Measurements from ENCODE around the gene ZGPAT. TPM values are rescaled to one million over a fixed set of nuclear protein-coding genes. Genes with fewer than 3 reads are reported as not detected.

The ZGPAT gene
- total and polyA plus RNA-seq, 2 donors (not counting 3 experiments of a cell fraction or from before 2014, with no cell fraction given) = 23.1 to 29.3 TPM

- Histone ChIP-seq H4K20me1 (replicated peaks; ENCODE audit: control insufficient read depth, extremely low read depth, insufficient read depth, low read length) (no peaks in the 10 kb centered on the region), H3K27ac (ENCODE audit: insufficient read depth, low read depth, low read length) (no peak overlapping the region), H3K9me1 (replicated peaks; ENCODE audit: control insufficient read depth, extremely low read depth, insufficient read depth, low read length) (no peaks in the 10 kb centered on the region), H3K27me3 (ENCODE audit: control insufficient read depth in 2 of 2, insufficient read depth in 2 of 2, low read length in 2 of 2) (no peaks in the 10 kb centered on the region), H3K4me1 (ENCODE audit: control insufficient read depth, extremely low read depth, insufficient read depth, low read length) (no peaks in the 10 kb centered on the region), H3K4me3 (replicated peaks in 1 of 3; ENCODE audit: insufficient read depth in 1 of 3, low read depth in 1 of 3, low read length in 3 of 3) (no peak overlapping the region), H2AFZ (ENCODE audit: low read depth, low read length) (no peak overlapping the region), H3K9me3 (replicated peaks; ENCODE audit: control insufficient read depth, insufficient read depth, low read length) (no peaks in the 10 kb centered on the region), H3K4me2 (ENCODE audit: insufficient read depth, low read length) (no peak overlapping the region), H3K9ac (replicated peaks; ENCODE audit: extremely low read depth, insufficient read depth, low read length) (no peak overlapping the region), H3K79me2 (ENCODE audit: control insufficient read depth, insufficient read depth, low read length) (peaks cover 3% of the 10 kb centered on the region), H3K36me3 (ENCODE audit: control insufficient read depth in 2 of 2, extremely low read depth in 1 of 2, insufficient read depth in 2 of 2, low read length in 2 of 2) (peaks cover 2 to 31% of the 10 kb centered on the region in 2 experiments)
- dilution Hi-C loops (cut with MboI; ENCODE audit: extremely low pct_ligation_motif_present, low sequenced_read_pairs) = no loop called here
- intact Hi-C loops (cut with micrococcal nuclease) = no loop called here
- FAIRE-seq (no peak), DNase-seq (ENCODE audit: low read depth, low spot score) (no peak)
- no TSS peak for BruUV-seq (replicated peaks)
- POLR2A ChIA-PET = no interaction called here
- CTCF ChIA-PET = interaction anchor here (2.1 kb wide), 1 partner anchor 10 kb away, joined by 7 read pairs; the partner anchor contains the start of gene RTEL1
- TF ChIP-seq JUN (IDR thresholded peaks at IDR 0.05; ENCODE audit: borderline replicate concordance, insufficient read depth, insufficient read length, low read depth) (no peak), MYC (IDR thresholded peaks at IDR 0.05; ENCODE audit: low read depth, low read length) (no peak), EZH2 (IDR thresholded peaks at IDR 0.05; ENCODE audit: borderline replicate concordance, low read depth, low read length, severe bottlenecking) (no peak), POLR2AphosphoS5 (IDR thresholded peaks at IDR 0.05; ENCODE audit: insufficient read depth, low read depth, low read length) (no peak), FOS (IDR thresholded peaks at IDR 0.05; ENCODE audit: borderline replicate concordance, insufficient read depth, low read length) (no peak), GATA2 (IDR thresholded peaks at IDR 0.05; ENCODE audit: insufficient read depth, insufficient read length, low read depth, low read length) (no peak), POLR2A (IDR thresholded peaks at IDR 0.05; ENCODE audit: low read depth, low read length) (no peak)
- TF ChIP-seq, protein P1, sequence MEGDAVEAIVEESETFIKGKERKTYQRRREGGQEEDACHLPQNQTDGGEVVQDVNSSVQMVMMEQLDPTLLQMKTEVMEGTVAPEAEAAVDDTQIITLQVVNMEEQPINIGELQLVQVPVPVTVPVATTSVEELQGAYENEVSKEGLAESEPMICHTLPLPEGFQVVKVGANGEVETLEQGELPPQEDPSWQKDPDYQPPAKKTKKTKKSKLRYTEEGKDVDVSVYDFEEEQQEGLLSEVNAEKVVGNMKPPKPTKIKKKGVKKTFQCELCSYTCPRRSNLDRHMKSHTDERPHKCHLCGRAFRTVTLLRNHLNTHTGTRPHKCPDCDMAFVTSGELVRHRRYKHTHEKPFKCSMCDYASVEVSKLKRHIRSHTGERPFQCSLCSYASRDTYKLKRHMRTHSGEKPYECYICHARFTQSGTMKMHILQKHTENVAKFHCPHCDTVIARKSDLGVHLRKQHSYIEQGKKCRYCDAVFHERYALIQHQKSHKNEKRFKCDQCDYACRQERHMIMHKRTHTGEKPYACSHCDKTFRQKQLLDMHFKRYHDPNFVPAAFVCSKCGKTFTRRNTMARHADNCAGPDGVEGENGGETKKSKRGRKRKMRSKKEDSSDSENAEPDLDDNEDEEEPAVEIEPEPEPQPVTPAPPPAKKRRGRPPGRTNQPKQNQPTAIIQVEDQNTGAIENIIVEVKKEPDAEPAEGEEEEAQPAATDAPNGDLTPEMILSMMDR (IDR thresholded peaks at IDR 0.05; ENCODE audit: extremely low read depth in 1 of 2, insufficient read depth in 1 of 2, low read depth in 1 of 2, low read length in 2 of 2) = no peak
- TF ChIP-seq, protein P2, sequence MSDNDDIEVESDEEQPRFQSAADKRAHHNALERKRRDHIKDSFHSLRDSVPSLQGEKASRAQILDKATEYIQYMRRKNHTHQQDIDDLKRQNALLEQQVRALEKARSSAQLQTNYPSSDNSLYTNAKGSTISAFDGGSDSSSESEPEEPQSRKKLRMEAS (IDR thresholded peaks at IDR 0.05; ENCODE audit: insufficient read depth, insufficient read length) = no peak
These were observed 40.0 kb upstream of the ZGPAT start for GRCh38 chr20:63667858-63668257.
